K562 (cell line): ENCODE results near the gene GZMM. TPM values are rescaled to one million over a fixed set of nuclear protein-coding genes. Genes with fewer than 3 reads are reported as not detected.
A peak's percentile ranks its signal among the peaks of the same experiment; 100 is the strongest.

Source experiments
- CHD4 ChIP-seq: fragments of 200-600 bp; sonication (generic); IDR thresholded peaks from 3 replicates; pipeline ENCODE4 v1.6.1; 2012; ENCODE audit warnings: low read depth, mild to moderate bottlenecking, mixed read lengths, low read length, inconsistent platforms; ENCODE audit not compliant: insufficient read depth, insufficient replicate concordance, poor library complexity, severe bottlenecking
- CTCFL ChIP-seq: IDR thresholded peaks from 2 replicates; pipeline ENCODE4 v1.6.1; 2011; ENCODE audit warnings: borderline replicate concordance, low read depth, mild to moderate bottlenecking, moderate library complexity, low read length; ENCODE audit not compliant: insufficient read depth, poor library complexity, severe bottlenecking
- FIP1L1 ChIP-seq: fragments of 200-400 bp; formaldehyde crosslinking; IDR thresholded peaks from 2 replicates; pipeline ENCODE4 v1.6.1; 2018; ENCODE audit warnings: mild to moderate bottlenecking, low read depth, low read length; ENCODE audit not compliant: poor library complexity, severe bottlenecking
- FOXJ2 ChIP-seq: fragments of 200-800 bp; sonication (Bioruptor generic); IDR thresholded peaks from 2 replicates; pipeline ENCODE4 v1.6.1; 2016; ENCODE audit warnings: missing genetic modification characterization, missing compliant biosample characterization
- HDAC1 ChIP-seq, 2 experiments: fragments of 450-650 bp; IDR thresholded peaks; 2 replicates each; pipeline ENCODE4 v1.6.1; 2016 to 2017; ENCODE audit warnings: inconsistent platforms in 1 of 2, mild to moderate bottlenecking in 1 of 2, moderate library complexity in 1 of 2
- HMGN3 ChIP-seq: IDR thresholded peaks from 2 replicates; pipeline ENCODE4 v1.6.1; 2011; ENCODE audit warnings: borderline replicate concordance, low read depth, mild to moderate bottlenecking, mixed read lengths, low read length; ENCODE audit not compliant: insufficient read length; ENCODE audit errors: extremely low read depth
- MTA3 ChIP-seq: fragments of 450-650 bp; formaldehyde crosslinking; IDR thresholded peaks from 2 replicates; pipeline ENCODE4 v1.6.1; 2017; ENCODE audit warnings: mild to moderate bottlenecking, borderline replicate concordance
- MYNN ChIP-seq, 2 experiments: sonication (generic); formaldehyde crosslinking in 1 of 2; IDR thresholded peaks; 2 replicates each; pipeline versions ENCODE4 v1.5.0 to v1.6.1; 2016 to 2020; ENCODE audit warnings: antibody characterized with exemption in 1 of 2, missing genetic modification reagents in 1 of 2
- NFIX ChIP-seq: fragments of 250-450 bp; sonication (Bioruptor Pico); IDR thresholded peaks from 2 replicates; pipeline ENCODE4 v1.4.0; 2020; ENCODE audit warnings: low read depth, mild to moderate bottlenecking, moderate library complexity
- NR1H2 ChIP-seq: sonication (generic); formaldehyde crosslinking; IDR thresholded peaks from 2 replicates; pipeline ENCODE4 v1.4.0; 2020; ENCODE audit warnings: mild to moderate bottlenecking, missing genetic modification reagents
- PHF21A ChIP-seq: fragments of 450-650 bp; IDR thresholded peaks from 2 replicates; pipeline ENCODE4 v1.6.1; 2017; ENCODE audit warnings: low read depth, borderline replicate concordance
- RAD21 ChIP-seq, 2 experiments: fragments of 250-450 bp in 1 of 2; fragments of 450-650 bp in 1 of 2; sonication (Bioruptor Pico) in 1 of 2; formaldehyde crosslinking in 1 of 2; IDR thresholded peaks in 1 of 2; conservative IDR thresholded peaks in 1 of 2; 2 replicates each; pipeline versions ENCODE4 v1.4.0 to v1.8.0; 2020 to 2022; ENCODE audit warnings: mild to moderate bottlenecking in 2 of 2, moderate library complexity in 1 of 2
- RCOR1 ChIP-seq, 2 experiments: IDR thresholded peaks; 2 replicates each; pipeline ENCODE4 v1.6.1; 2012; ENCODE audit warnings: low read depth in 2 of 2, low read length in 2 of 2, borderline replicate concordance in 1 of 2, improper control_type of control experiment in 1 of 2
- REST ChIP-seq, 2 experiments: fragments of 450-650 bp; formaldehyde crosslinking in 1 of 2; IDR thresholded peaks; 2 replicates each; pipeline versions ENCODE4 v1.4.0 to v1.6.1; 2014 to 2020; ENCODE audit warnings: mild to moderate bottlenecking in 2 of 2, borderline replicate concordance in 1 of 2, low read depth in 1 of 2
- TCF7L2 ChIP-seq: fragments of 150-350 bp; IDR thresholded peaks from 2 replicates; pipeline ENCODE4 v1.6.1; 2016; ENCODE audit warnings: low read depth, mild to moderate bottlenecking, low read length, moderate library complexity
- ZEB2 ChIP-seq: fragments of 450-650 bp; IDR thresholded peaks from 2 replicates; pipeline ENCODE4 v1.6.1; 2016
- polyA plus RNA-seq, 8 experiments: library from polyadenylated mRNA; depleted of rRNA in 4 of 8; stranded (reverse) in 5 of 8; unstranded in 3 of 8; fragments of >200 nt; fragmentation: Nextera tagmentation in 2 of 8; fragmentation: Illumina TruSeq in 1 of 8; extraction: Ambion mirVana in 2 of 8; extraction: Trizol in 1 of 8; gene quantifications; 2 replicates each; pipeline versions ENCODE4 v1.2.1 to v1.2.3, GENCODE V29; 2011 to 2014; ENCODE audit warnings: inconsistent platforms in 1 of 8, missing spikeins in 1 of 8
- total RNA-seq, 7 experiments: library from RNA; depleted of rRNA in 6 of 7; stranded (reverse); fragments of >200 nt in 6 of 7; fragmentation: Illumina TruSeq in 2 of 7; extraction: Trizol in 2 of 7; gene quantifications; 2 replicates each; pipeline versions ENCODE4 v1.2.1 to v1.2.3, GENCODE V29; 2011 to 2021; ENCODE audit warnings: low replicate concordance in 1 of 7

Gene GZMM
- total and polyA plus RNA-seq, 9 of the 15 experiments (the other 6 are each of a cell fraction or from before 2014, with no cell fraction given): 0.08 to 2.6 (median 0.70) TPM; not detected in 2

- TF ChIP-seq CHD4 (peak; percentile 30), NR1H2 (CRISPR knock-in tag) (no peak), PHF21A (no peak), CTCFL (peak; percentile 76), HDAC1 (IDR thresholded peaks at IDR 0.05) (no peak), FIP1L1 (no peak), RCOR1 (IDR thresholded peaks at IDR 0.05; ENCODE audit: borderline replicate concordance in 1 of 2, low read depth in 2 of 2, low read length in 2 of 2) (peak in 1 of 2 experiments; percentile 36; a peak in 1 of 4 replicates), TCF7L2 (no peak), HMGN3 (peak; percentile 15), FOXJ2 (tag) (no peak), MTA3 (0 out of 2 replicates have a peak, but pooled peaks have one; percentile 20), MYNN (IDR thresholded peaks at IDR 0.05) (peak; percentile 19; the same call in 1 of the 2 replicates), MYNN (CRISPR knock-in tag; IDR thresholded peaks at IDR 0.05) (no peak), REST (IDR thresholded peaks at IDR 0.05; ENCODE audit: borderline replicate concordance) (peak; percentile 22; the same call in 1 of the 2 replicates), REST (CRISPR knock-in tag; IDR thresholded peaks at IDR 0.05; ENCODE audit: low read depth) (no peak), ZEB2 (no peak), NFIX (CRISPR knock-in tag) (no peak), RAD21 (CRISPR knock-in tag; conservative IDR thresholded peaks at IDR 0.05 in 1 of 2, IDR thresholded peaks at IDR 0.05 in 1 of 2) (0 out of 4 replicates have a peak, but pooled peaks of 1 of the 2 experiments have one; percentile 18)
These were observed 44.4 kb downstream of the GZMM start (continued) for GRCh38 chr19:588093-588740.
